H1 (cell line): Measurements from ENCODE around the gene ZAR1. TPM values are rescaled to one million over a fixed set of nuclear protein-coding genes. Genes with fewer than 3 reads are reported as not detected.

Source experiments
- CTCF ChIA-PET: fragments of 300-600 bp; sonication (Branson Sonifier 250); formaldehyde crosslinking; loops from one replicate; lab custom pipeline; 2021; ENCODE audit not compliant: partially characterized antibody; lab: Charles Lee
- POLR2A ChIA-PET: fragments of 300-600 bp; sonication (Branson Sonifier 250); formaldehyde crosslinking; loops from one replicate; lab custom pipeline; 2021; ENCODE audit warnings: inconsistent platforms; ENCODE audit not compliant: partially characterized antibody; lab: Charles Lee
- DNase-seq, 2 experiments: peaks; one replicate each; pipeline versions ENCODE4 v3.0.0 to v3.0.0-alpha.2; 2010 to 2022; ENCODE audit warnings: low spot score in 2 of 2, low read depth in 1 of 2, mixed read lengths in 1 of 2
- FAIRE-seq: peaks from 2 replicates; lab custom pipeline; 2011; peaks lifted over from hg19 to GRCh38; lab: Jason Lieb, UNC
- H2AFZ ChIP-seq: 2 replicates; pipeline ENCODE4 v1.8.1; 2012; ENCODE audit warnings: low read length, inconsistent platforms
- H2AK5ac ChIP-seq: 2 replicates; pipeline ENCODE4 v1.6.1; 2013; ENCODE audit warnings: low read depth, low read length
- H2BK120ac ChIP-seq: replicated peaks from 2 replicates; pipeline ENCODE3; 2013; ENCODE audit warnings: low read depth, low read length, inconsistent platforms
- H2BK12ac ChIP-seq: 2 replicates; pipeline ENCODE4 v1.6.1; 2013; ENCODE audit warnings: low read depth, low read length
- H2BK15ac ChIP-seq: 2 replicates; pipeline ENCODE4 v1.6.1; 2013; ENCODE audit warnings: low read length
- H2BK20ac ChIP-seq: 2 replicates; pipeline ENCODE4 v1.6.1; 2013; ENCODE audit warnings: low read length
- H2BK5ac ChIP-seq: 2 replicates; pipeline ENCODE4 v1.6.1; 2013; ENCODE audit warnings: low read depth, low read length
- H3K14ac ChIP-seq: 2 replicates; pipeline ENCODE4 v1.6.1; 2013; ENCODE audit warnings: inconsistent platforms; ENCODE audit not compliant: insufficient read length
- H3K18ac ChIP-seq: 2 replicates; pipeline ENCODE4 v1.6.1; 2013; ENCODE audit warnings: low read length; ENCODE audit errors: extremely low read depth
- H3K23ac ChIP-seq: 2 replicates; pipeline ENCODE4 v1.6.1; 2013; ENCODE audit warnings: inconsistent platforms; ENCODE audit not compliant: insufficient read length
- H3K23me2 ChIP-seq: 2 replicates; pipeline ENCODE4 v1.6.1; 2013; ENCODE audit warnings: low read depth, low read length
- H3K27ac ChIP-seq: 2 replicates; pipeline ENCODE4 v1.6.1; 2011; ENCODE audit warnings: low read depth, low read length, inconsistent platforms
- H3K27me3 ChIP-seq, 4 experiments: replicated peaks in 1 of 4; 1 replicate in 1 of 4; 2 replicates in 3 of 4; pipeline versions ENCODE4 v1.6.1 to v1.8.1; 2011 to 2013; ENCODE audit warnings: low read length in 3 of 4, mild to moderate bottlenecking in 3 of 4, inconsistent platforms in 2 of 4, mixed read lengths in 2 of 4, moderate library complexity in 1 of 4; ENCODE audit not compliant: control insufficient read depth in 3 of 4, insufficient read depth in 3 of 4; ENCODE audit errors: extremely low read depth in 1 of 4
- H3K36me3 ChIP-seq, 4 experiments: 2 replicates each; pipeline versions ENCODE4 v1.6.1 to v1.8.1; 2011 to 2013; ENCODE audit warnings: mild to moderate bottlenecking in 4 of 4, low read length in 3 of 4, moderate library complexity in 2 of 4, control low read depth in 1 of 4, inconsistent platforms in 1 of 4; ENCODE audit not compliant: insufficient read depth in 4 of 4, control insufficient read depth in 2 of 4
- H3K4ac ChIP-seq: replicated peaks from 2 replicates; pipeline ENCODE3; 2013; ENCODE audit warnings: low read length, low read depth, mixed read lengths, inconsistent platforms; ENCODE audit not compliant: insufficient read length
- H3K4me1 ChIP-seq, 4 experiments: replicated peaks in 1 of 4; 1 replicate in 1 of 4; 2 replicates in 3 of 4; pipeline versions ENCODE4 v1.6.1 to v1.8.1; 2011 to 2013; ENCODE audit warnings: low read length in 3 of 4, inconsistent platforms in 2 of 4, mixed read lengths in 1 of 4; ENCODE audit not compliant: insufficient read depth in 4 of 4, control insufficient read depth in 3 of 4
- H3K4me2 ChIP-seq, 2 experiments: 2 replicates each; pipeline versions ENCODE4 v1.6.1 to v1.8.1; 2011 to 2013; ENCODE audit warnings: low read depth in 2 of 2, low read length in 2 of 2, control low read depth in 1 of 2, inconsistent platforms in 1 of 2, mild to moderate bottlenecking in 1 of 2; ENCODE audit not compliant: insufficient read depth in 1 of 2
- H3K4me3 ChIP-seq, 4 experiments: fragments of 200-600, 300-600 bp in 1 of 4; sonication (generic), shearing (Covaris generic), sonication (Bioruptor Twin) in 1 of 4; 2 replicates each; pipeline versions ENCODE4 v1.5.1 to v1.8.1; 2011 to 2016; ENCODE audit warnings: low read length in 4 of 4, low read depth in 3 of 4, control low read depth in 2 of 4, inconsistent platforms in 2 of 4, mild to moderate bottlenecking in 2 of 4, mixed read lengths in 1 of 4, moderate library complexity in 1 of 4; ENCODE audit not compliant: insufficient read depth in 2 of 4; ENCODE audit errors: extremely low read depth in 1 of 4
- H3K56ac ChIP-seq: replicated peaks from 2 replicates; pipeline ENCODE3; 2013; ENCODE audit warnings: low read depth, mild to moderate bottlenecking, mixed read lengths, low read length, inconsistent platforms; ENCODE audit not compliant: insufficient read length
- H3K79me1 ChIP-seq: 2 replicates; pipeline ENCODE4 v1.6.1; 2013; ENCODE audit warnings: low read depth, low read length, control low read depth
- H3K79me2 ChIP-seq, 2 experiments: 2 replicates each; pipeline versions ENCODE4 v1.6.1 to v1.8.1; 2012 to 2013; ENCODE audit warnings: low read length in 2 of 2, mild to moderate bottlenecking in 2 of 2, inconsistent platforms in 1 of 2; ENCODE audit not compliant: insufficient read depth in 2 of 2, control insufficient read depth in 1 of 2
- H3K9ac ChIP-seq, 4 experiments: replicated peaks in 1 of 4; 1 replicate in 1 of 4; 2 replicates in 3 of 4; pipeline versions ENCODE4 v1.6.1 to v1.8.1; 2011 to 2013; ENCODE audit warnings: low read depth in 3 of 4, low read length in 3 of 4, control low read depth in 2 of 4, mild to moderate bottlenecking in 2 of 4, moderate library complexity in 2 of 4, inconsistent platforms in 1 of 4; ENCODE audit errors: extremely low read depth in 1 of 4
- H3K9me3 ChIP-seq, 2 experiments: 2 replicates each; pipeline versions ENCODE4 v1.6.1 to v1.8.1; 2012 to 2013; ENCODE audit warnings: mild to moderate bottlenecking in 2 of 2, moderate library complexity in 2 of 2, control low read depth in 1 of 2, inconsistent platforms in 1 of 2, low read depth in 1 of 2, low read length in 1 of 2, mixed read lengths in 1 of 2; ENCODE audit not compliant: insufficient read depth in 2 of 2
- H4K20me1 ChIP-seq, 2 experiments: replicated peaks in 1 of 2; 2 replicates each; pipeline versions ENCODE3 to v1.8.1; 2011 to 2013; ENCODE audit warnings: inconsistent platforms in 2 of 2, low read length in 2 of 2, mild to moderate bottlenecking in 1 of 2; ENCODE audit not compliant: insufficient read depth in 2 of 2, control insufficient read depth in 1 of 2
- H4K5ac ChIP-seq: 2 replicates; pipeline ENCODE4 v1.6.1; 2013; ENCODE audit warnings: low read length, low read depth, mixed read lengths, inconsistent platforms; ENCODE audit not compliant: insufficient read length
- H4K8ac ChIP-seq: 2 replicates; pipeline ENCODE4 v1.8.0; 2013; ENCODE audit warnings: mild to moderate bottlenecking, moderate library complexity, low read length, inconsistent platforms; ENCODE audit not compliant: insufficient read depth; ENCODE audit errors: extremely low read depth
- H4K91ac ChIP-seq: replicated peaks from 2 replicates; pipeline ENCODE3; 2013; ENCODE audit warnings: low read length, mixed read lengths, inconsistent platforms; ENCODE audit not compliant: insufficient read length
- GABPA ChIP-seq: IDR thresholded peaks from 2 replicates; pipeline ENCODE4 v1.6.1; 2011; ENCODE audit warnings: mild to moderate bottlenecking, low read length, moderate library complexity, borderline replicate concordance; ENCODE audit not compliant: insufficient read depth
- RFX5 ChIP-seq: IDR thresholded peaks from 2 replicates; pipeline ENCODE4 v1.6.1; 2011; ENCODE audit warnings: low read depth, low read length, improper control_type of control experiment, borderline replicate concordance
- SAP30 ChIP-seq: fragments of 300-600 bp; sonication (generic); IDR thresholded peaks from 2 replicates; pipeline ENCODE4 v1.7.1; 2012; ENCODE audit warnings: low read length, moderate library complexity, mild to moderate bottlenecking, inconsistent platforms; ENCODE audit not compliant: insufficient read depth, insufficient replicate concordance
- SP4 ChIP-seq: IDR thresholded peaks from 2 replicates; pipeline ENCODE4 v1.6.1; 2012; ENCODE audit warnings: low read length, inconsistent platforms
- SUZ12 ChIP-seq: fragments of 200-600 bp; sonication (generic); IDR thresholded peaks from 2 replicates; pipeline ENCODE4 v1.6.1; 2012; ENCODE audit warnings: mild to moderate bottlenecking, inconsistent platforms, low read length, moderate library complexity, mixed read lengths
- YY1 ChIP-seq: IDR thresholded peaks from 2 replicates; pipeline ENCODE4 v1.6.1; 2011; ENCODE audit warnings: low read depth, mild to moderate bottlenecking, low read length
- WGBS, 2 experiments: shearing (Covaris generic) in 1 of 2; methylation state at CpG; one replicate each; pipeline versions ENCODE4 v1.1.6 to v1.1.7; 2013 to 2015; ENCODE audit warnings: low lambda C conversion rate in 2 of 2, mixed read lengths in 2 of 2, inconsistent platforms in 1 of 2, low coverage in 1 of 2, missing lambda C conversion rate in 1 of 2; ENCODE audit not compliant: insufficient replicate concordance in 2 of 2, insufficient coverage in 1 of 2, insufficient read length in 1 of 2; ENCODE audit errors: extremely low coverage in 1 of 2, missing lambda C conversion rate in 1 of 2; 5-methylcytosine and 5-hydroxymethylcytosine counted together
- polyA plus RNA-seq, 7 experiments: library from polyadenylated mRNA; depleted of rRNA in 3 of 7; stranded (reverse) in 5 of 7; unstranded in 2 of 7; fragments of >200 nt in 5 of 7; fragments of 200-250 nt in 2 of 7; gene quantifications; 1 replicate in 5 of 7; 2 replicates in 1 of 7; 4 replicates in 1 of 7; pipeline versions ENCODE4 v1.2.1 to v1.2.3, GENCODE V29; 2011 to 2013; ENCODE audit warnings: missing spikeins in 2 of 7, mixed read lengths in 2 of 7
- total RNA-seq: library from RNA; stranded (reverse); fragmentation: NEBNext Ultra II Directional; extraction: Animal tissue kit (Norgen Biotek cat#: 25700); gene quantifications from 2 replicates; pipeline ENCODE4 v1.2.1, GENCODE V29; 2021

ZAR1 gene
- total and polyA plus RNA-seq, 2 of the 8 experiments (the other 6 are each of a cell fraction or from before 2014, with no cell fraction given) = 0.33 to 0.78 TPM

- 70% methylated on average over 1 of the region's 1 CpG; no CpG with 5 or more reads in 1 of the 2 experiments for WGBS, 2 experiments
- Histone ChIP-seq H3K79me1 (no peaks in the 10 kb centered on the region), H2BK120ac (no peak overlapping the region), H3K9me3 (no peaks in the 10 kb centered on the region), H2BK15ac (no peak overlapping the region), H2AK5ac (no peak overlapping the region), H2BK20ac (no peak overlapping the region), H3K18ac (no peak overlapping the region), H3K23me2 (no peaks in the 10 kb centered on the region), H4K5ac (no peak overlapping the region), H3K36me3 (no peaks in the 10 kb centered on the region), H3K27me3 (no peaks in the 10 kb centered on the region), H3K4me2 (no peak overlapping the region), H3K23ac (no peak overlapping the region), H2BK5ac (no peak overlapping the region), H2BK12ac (no peak overlapping the region), H3K4me3 (no peak overlapping the region), H3K4me1 (peaks cover 0 to 2% (median 0%) of the 10 kb centered on the region in 4 experiments; a peak in 1 of 7 replicates), H3K56ac (no peak overlapping the region), H3K14ac (no peak overlapping the region), H2AFZ (peak overlapping the region; percentile 19; the same call in 1 of the 2 replicates), H4K8ac (no peak overlapping the region), H3K9ac (no peak overlapping the region), H4K20me1 (no peaks in the 10 kb centered on the region), H3K79me2 (no peaks in the 10 kb centered on the region), H3K27ac (no peak overlapping the region), H4K91ac (no peak overlapping the region), H3K4ac (no peak overlapping the region)
- FAIRE-seq = no peak
- POLR2A ChIA-PET = no interaction called here
- TF ChIP-seq SAP30 (no peak), GABPA (no peak), SUZ12 (no peak), YY1 (no peak), SP4 (no peak), RFX5 (no peak)
- no peak for DNase-seq
- CTCF ChIA-PET = no interaction called here
Observed at GRCh38 chr4:48472794-48473193, 17.3 kb upstream of the ZAR1 start.
